ENCODE results near the gene HELB.
A peak's percentile ranks its signal among the peaks of the same experiment; 100 is the strongest.

Gene HELB

GRCh38 chr12:66352197-66352596 lies 49.9 kb downstream of the HELB start:
- Mint-ChIP-seq H3K36me3 (ENCODE audit: low read depth) (peaks cover 39% of the 10 kb centered on the region), H3K27me3 (ENCODE audit: low read depth, poor library complexity) (no peaks in the 10 kb centered on the region), H3K9me3 (no peaks in the 10 kb centered on the region), H3K27ac (no peak overlapping the region), H3K4me3 (no peak overlapping the region), H3K4me1 (no peaks in the 10 kb centered on the region)
- peak; percentile 35 for TF ChIP-seq CTCF (IDR thresholded peaks at IDR 0.05)
- DNase-seq, result peak; percentile 20

GRCh38 chr12:66352899-66353298 lies 50.6 kb downstream of the HELB start:
- Mint-ChIP-seq H3K27ac (no peak overlapping the region), H3K36me3 (ENCODE audit: low read depth) (peaks cover 35% of the 10 kb centered on the region), H3K9me3 (no peaks in the 10 kb centered on the region), H3K27me3 (ENCODE audit: low read depth, poor library complexity) (no peaks in the 10 kb centered on the region), H3K4me1 (no peaks in the 10 kb centered on the region), H3K4me3 (no peak overlapping the region)
- no peak for DNase-seq
- no peak for TF ChIP-seq CTCF (IDR thresholded peaks at IDR 0.05)

GRCh38 chr12:66354291-66354690 lies 52.0 kb downstream of the HELB start:
- Mint-ChIP-seq H3K27me3 (ENCODE audit: low read depth, poor library complexity) (no peaks in the 10 kb centered on the region), H3K4me1 (no peaks in the 10 kb centered on the region), H3K36me3 (ENCODE audit: low read depth) (peaks cover 23% of the 10 kb centered on the region), H3K9me3 (no peaks in the 10 kb centered on the region), H3K4me3 (no peak overlapping the region), H3K27ac (no peak overlapping the region)
- no peak for TF ChIP-seq CTCF (IDR thresholded peaks at IDR 0.05)
- no peak for DNase-seq

- no peak for TF ChIP-seq CTCF (IDR thresholded peaks at IDR 0.05)
- no peak for DNase-seq
- Mint-ChIP-seq H3K36me3 (ENCODE audit: low read depth) (peaks cover 9% of the 10 kb centered on the region), H3K9me3 (no peaks in the 10 kb centered on the region), H3K4me3 (no peak overlapping the region), H3K27me3 (ENCODE audit: low read depth, poor library complexity) (peaks cover 3% of the 10 kb centered on the region), H3K27ac (no peak overlapping the region), H3K4me1 (no peaks in the 10 kb centered on the region)
Observed at GRCh38 chr12:66359300-66359699, 57.0 kb downstream of the HELB start.

GRCh38 chr12:66361703-66362102 lies 59.4 kb downstream of the HELB start:
- no peak for TF ChIP-seq CTCF (IDR thresholded peaks at IDR 0.05)
- Mint-ChIP-seq H3K4me3 (no peak overlapping the region), H3K27ac (no peak overlapping the region), H3K9me3 (no peaks in the 10 kb centered on the region), H3K36me3 (ENCODE audit: low read depth) (peaks cover 9% of the 10 kb centered on the region), H3K27me3 (ENCODE audit: low read depth, poor library complexity) (peaks cover 5% of the 10 kb centered on the region), H3K4me1 (no peaks in the 10 kb centered on the region)
- no peak for DNase-seq

GRCh38 chr12:66365718-66366490 lies 63.6 kb downstream of the HELB start:
- Mint-ChIP-seq H3K27ac (no peak overlapping the region), H3K27me3 (ENCODE audit: low read depth, poor library complexity) (peaks cover 5% of the 10 kb centered on the region), H3K4me3 (no peak overlapping the region), H3K4me1 (no peaks in the 10 kb centered on the region), H3K36me3 (ENCODE audit: low read depth) (peaks cover 5% of the 10 kb centered on the region), H3K9me3 (no peaks in the 10 kb centered on the region)
- DNase-seq, result no peak
- TF ChIP-seq CTCF (IDR thresholded peaks at IDR 0.05), result no peak

Data from nephron progenitor cell (in vitro differentiated cells).